AG09309 (cell line): ENCODE data around the gene IGF2BP1.
"Not testable (repeated sequence)": the region's sequence is repeated elsewhere in the genome, so short reads cannot be mapped to it uniquely, and the experiment has no call there.

ENCODE experiments used
- DNase-seq: peaks from one replicate; pipeline ENCODE4 v3.0.0-alpha.2; 2010; ENCODE audit warnings: low read depth
- H3K4me3 ChIP-seq: 2 replicates; pipeline ENCODE4 v1.5.1; 2011; ENCODE audit warnings: mild to moderate bottlenecking, low read depth, low read length, moderate library complexity; ENCODE audit not compliant: control insufficient read depth
- TF ChIP-seq, protein P1 (sequence below): IDR thresholded peaks from 2 replicates; pipeline ENCODE4 v1.5.1; 2011; ENCODE audit warnings: mild to moderate bottlenecking, low read depth, low read length, inconsistent platforms; ENCODE audit not compliant: insufficient read depth, control insufficient read depth; ENCODE audit errors: missing control alignments

IGF2BP1 gene

DNA sequence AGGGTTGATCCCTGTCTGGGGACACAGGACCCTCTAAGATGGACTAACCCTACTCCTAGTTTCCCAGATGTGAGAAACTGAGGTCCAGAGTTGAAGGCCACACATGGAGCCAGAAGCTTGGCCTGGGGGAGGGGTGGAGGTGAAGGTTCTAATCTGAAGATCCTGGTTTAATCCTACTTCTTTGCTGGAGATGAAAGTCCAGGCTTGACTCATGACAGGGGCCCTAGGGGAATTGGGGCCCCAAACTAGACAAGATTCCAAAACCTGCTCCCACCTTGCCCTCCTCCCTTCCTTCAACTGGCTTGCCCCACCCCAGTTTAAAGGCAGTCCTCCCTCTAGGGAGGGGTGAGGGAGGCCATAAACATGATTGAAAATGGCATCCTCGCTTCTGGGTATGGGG is 21.6 kb downstream of the IGF2BP1 start:
- no peak overlapping the region for H3K4me3 ChIP-seq
- TF ChIP-seq, protein P1, sequence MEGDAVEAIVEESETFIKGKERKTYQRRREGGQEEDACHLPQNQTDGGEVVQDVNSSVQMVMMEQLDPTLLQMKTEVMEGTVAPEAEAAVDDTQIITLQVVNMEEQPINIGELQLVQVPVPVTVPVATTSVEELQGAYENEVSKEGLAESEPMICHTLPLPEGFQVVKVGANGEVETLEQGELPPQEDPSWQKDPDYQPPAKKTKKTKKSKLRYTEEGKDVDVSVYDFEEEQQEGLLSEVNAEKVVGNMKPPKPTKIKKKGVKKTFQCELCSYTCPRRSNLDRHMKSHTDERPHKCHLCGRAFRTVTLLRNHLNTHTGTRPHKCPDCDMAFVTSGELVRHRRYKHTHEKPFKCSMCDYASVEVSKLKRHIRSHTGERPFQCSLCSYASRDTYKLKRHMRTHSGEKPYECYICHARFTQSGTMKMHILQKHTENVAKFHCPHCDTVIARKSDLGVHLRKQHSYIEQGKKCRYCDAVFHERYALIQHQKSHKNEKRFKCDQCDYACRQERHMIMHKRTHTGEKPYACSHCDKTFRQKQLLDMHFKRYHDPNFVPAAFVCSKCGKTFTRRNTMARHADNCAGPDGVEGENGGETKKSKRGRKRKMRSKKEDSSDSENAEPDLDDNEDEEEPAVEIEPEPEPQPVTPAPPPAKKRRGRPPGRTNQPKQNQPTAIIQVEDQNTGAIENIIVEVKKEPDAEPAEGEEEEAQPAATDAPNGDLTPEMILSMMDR = no peak
- no peak for DNase-seq

DNA sequence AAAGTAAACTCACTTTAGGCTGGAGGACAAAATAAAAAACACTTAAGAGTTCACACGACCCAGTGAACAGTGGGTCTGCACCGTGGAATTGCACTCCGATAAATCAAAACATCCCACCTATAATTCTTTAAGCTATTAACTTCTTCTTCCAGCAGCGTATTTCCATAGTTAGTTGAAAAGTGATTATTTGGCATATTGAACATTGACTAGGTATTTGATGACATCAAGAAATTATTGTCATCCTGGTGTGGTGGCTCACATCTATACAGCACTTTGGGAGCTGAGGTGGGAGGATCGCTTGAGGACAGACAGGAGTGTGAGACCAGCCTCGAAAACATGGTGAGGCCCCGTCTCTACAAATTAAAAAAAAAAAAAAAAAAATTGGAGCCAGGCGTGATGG is 23.4 kb downstream of the IGF2BP1 start:
- no peak for DNase-seq
- no peak overlapping the region for H3K4me3 ChIP-seq
- TF ChIP-seq, protein P1 = no peak

DNA sequence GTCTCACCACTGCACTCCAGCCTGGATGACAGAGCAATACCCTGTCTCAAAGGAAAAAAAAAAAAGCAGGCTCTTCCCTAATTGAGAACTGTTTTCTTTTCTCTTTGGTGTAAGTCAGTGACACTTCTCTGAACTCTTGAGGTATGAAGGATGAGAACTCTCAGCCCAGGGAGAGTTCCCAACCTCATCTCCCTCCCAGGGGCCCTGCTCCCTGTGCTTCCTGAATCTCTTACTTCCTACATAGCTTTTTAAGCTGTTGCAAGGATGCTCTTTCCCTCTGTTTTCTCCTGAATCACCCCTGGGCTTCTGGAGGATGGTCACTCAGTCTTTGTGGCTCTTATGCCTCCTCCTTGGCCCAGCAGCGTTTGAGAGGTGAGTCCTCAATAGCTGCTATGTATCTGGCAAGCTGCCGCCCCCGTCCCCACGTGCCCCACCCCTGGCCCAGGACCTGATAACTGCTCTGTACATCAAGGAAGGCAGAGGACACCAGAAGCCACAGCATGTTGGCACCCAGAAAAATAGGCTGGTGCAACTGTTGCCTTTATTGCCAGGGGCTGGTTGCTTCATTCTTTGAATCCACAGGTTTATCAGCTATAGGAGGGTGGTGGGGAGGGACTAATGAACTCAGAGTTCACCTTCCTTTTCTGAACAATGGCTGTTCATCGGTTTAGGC is 24.0 kb downstream of the IGF2BP1 start:
- no peak overlapping the region for H3K4me3 ChIP-seq
- DNase-seq = no peak
- TF ChIP-seq, protein P1 = no peak

DNA sequence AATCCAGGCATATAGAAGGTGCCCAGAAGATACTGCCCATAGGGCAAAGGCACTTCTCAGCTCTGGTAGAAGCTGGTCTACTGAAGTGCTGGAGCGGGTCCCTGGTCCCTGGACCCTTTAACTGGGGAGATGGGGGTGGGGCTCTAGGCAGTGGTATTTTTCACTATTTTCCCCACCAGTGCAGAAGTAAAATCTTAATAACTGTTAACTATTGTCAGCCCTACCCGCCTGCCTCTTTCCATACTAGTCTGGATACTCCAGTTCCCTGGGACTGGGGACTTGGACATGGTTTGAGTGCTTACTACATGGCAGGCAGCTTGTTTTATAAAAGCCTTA is 24.6 kb downstream of the IGF2BP1 start:
- DNase-seq = no peak
- H3K4me3 ChIP-seq = no peak overlapping the region
- TF ChIP-seq, protein P1 = no peak

DNA sequence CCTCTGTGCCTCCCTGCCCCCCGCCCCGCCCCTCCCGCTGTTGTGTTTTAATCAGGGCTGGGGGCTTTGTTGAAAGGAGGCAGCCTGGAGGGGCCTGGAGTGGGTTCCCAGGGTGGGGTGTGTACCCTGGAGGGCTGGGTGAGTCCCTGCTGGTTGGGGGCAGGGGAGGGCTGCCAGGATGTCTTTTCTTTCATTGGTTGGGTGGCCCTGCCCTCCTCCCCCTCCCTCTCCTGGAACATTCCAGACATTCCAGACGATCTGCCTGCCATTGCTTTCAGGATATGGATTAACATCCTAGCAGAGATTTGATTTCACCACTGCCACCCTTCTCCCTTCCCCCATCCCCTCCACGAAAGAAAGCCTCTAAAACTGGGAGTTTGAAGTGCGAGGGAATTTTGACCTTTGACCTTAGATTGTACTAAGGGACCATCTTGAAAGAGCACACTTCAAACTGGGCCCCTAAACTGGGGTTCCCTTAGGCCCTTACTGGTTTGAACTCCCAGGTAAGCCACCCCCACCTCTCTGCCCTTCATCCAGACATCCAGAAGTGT is 25.3 kb downstream of the IGF2BP1 start:
- TF ChIP-seq, protein P1 = no peak
- DNase-seq = no peak
- H3K4me3 ChIP-seq = no peak overlapping the region

DNA sequence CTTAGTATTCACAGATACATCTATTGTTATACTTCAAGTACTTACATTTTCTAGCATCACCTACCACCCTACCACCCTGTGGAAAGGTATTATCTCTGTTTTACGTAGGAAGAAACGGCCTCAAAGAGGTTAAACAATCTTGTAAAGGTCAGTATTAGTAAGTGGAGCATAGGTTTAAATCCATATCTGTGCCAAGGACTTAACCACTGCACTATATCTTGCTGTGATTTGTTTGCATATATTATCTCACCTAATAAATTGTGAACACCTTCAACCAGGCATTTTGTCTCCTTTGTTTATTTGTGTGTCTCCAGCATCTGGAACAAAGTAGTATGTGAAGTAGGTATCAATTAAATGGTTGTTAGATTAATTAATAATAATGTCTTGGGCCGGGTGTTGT is 27.3 kb downstream of the IGF2BP1 start:
- DNase-seq = no peak
- TF ChIP-seq, protein P1 = no peak
- H3K4me3 ChIP-seq = no peak overlapping the region

DNA sequence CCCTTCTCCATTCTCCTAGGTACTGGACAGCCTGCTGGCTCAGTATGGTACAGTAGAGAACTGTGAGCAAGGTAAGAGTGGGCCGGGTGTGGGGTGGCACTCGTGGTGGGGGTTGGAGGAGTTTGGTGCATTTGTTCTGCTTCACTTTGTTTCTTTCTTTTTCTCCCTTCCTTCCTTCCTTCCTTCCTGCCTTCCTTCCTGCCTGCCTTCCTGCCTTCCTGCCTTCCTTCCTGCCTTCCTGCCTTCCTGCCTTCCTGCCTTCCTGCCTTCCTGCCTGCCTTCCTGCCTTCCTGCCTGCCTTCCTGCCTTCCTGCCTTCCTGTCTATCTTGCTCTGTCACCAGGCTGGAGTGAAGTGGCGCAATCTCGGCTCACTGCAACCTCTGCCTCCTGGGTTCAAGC is 29.3 kb downstream of the IGF2BP1 start:
- DNase-seq, H3K4me3 ChIP-seq: not testable (repeated sequence)
